Caki2 (cell line): ENCODE results near the gene SLC39A6. TPM values are rescaled to one million over a fixed set of nuclear protein-coding genes. Genes with fewer than 3 reads are reported as not detected.
A peak's percentile ranks its signal among the peaks of the same experiment; 100 is the strongest.
"Not testable (repeated sequence)": the region's sequence is repeated elsewhere in the genome, so short reads cannot be mapped to it uniquely, and the experiment has no call there.

Experiments
- DNase-seq: peaks from one replicate; pipeline ENCODE4 v3.0.0-alpha.2; 2015; ENCODE audit warnings: low read depth
- in situ Hi-C: cut with HindIII; loops from 2 replicates; pipeline ENCODE4 v1.10.0; 2016; ENCODE audit warnings: low sequenced_read_pairs, low pct_unique_long_range_greater_than_20kb, mixed read lengths
- total RNA-seq: library from RNA; depleted of rRNA; stranded (reverse); fragments of >200 nt; shearing (Covaris generic); gene quantifications from 2 replicates; pipeline ENCODE4 v1.2.3, GENCODE V29; 2014; ENCODE audit warnings: low replicate concordance; rRNA removed

Gene SLC39A6
- 36.7 and 37.0 TPM in 2 replicates for total RNA-seq

GRCh38 chr18:36129300-36130038 lies at the start of gene SLC39A6, which contains the start of gene ELP2:
Gene SLC39A6, minus strand, starts transcription at chr18:36129340. Its CDS starts 2,333 bp downstream, at chr18:36127007.
Gene ELP2, plus strand, starts transcription at chr18:36129899. Its CDS starts 35 bp downstream, at chr18:36129934.
- DNase-seq, result peak; percentile 88
- in situ Hi-C loops, result no loop called here

- in situ Hi-C loops, result no loop called here
- DNase-seq, result no peak
Observed at GRCh38 chr18:36177913-36178312, 48.8 kb upstream of the SLC39A6 start.

GRCh38 chr18:36176711-36177110 lies 47.6 kb upstream of the SLC39A6 start:
- in situ Hi-C loops, result no loop called here
- DNase-seq, result no peak

- in situ Hi-C loops, result no loop called here
- no peak for DNase-seq
Observed at GRCh38 chr18:36176177-36176584, 47.0 kb upstream of the SLC39A6 start.

- DNase-seq, result no peak
- in situ Hi-C loops, result no loop called here
Observed at GRCh38 chr18:36175481-36175880, 46.3 kb upstream of the SLC39A6 start.

GRCh38 chr18:36169938-36170337 lies 40.8 kb upstream of the SLC39A6 start:
- in situ Hi-C loops, result no loop called here

GRCh38 chr18:36168296-36168695 lies 39.2 kb upstream of the SLC39A6 start:
- in situ Hi-C loops, DNase-seq: not testable (repeated sequence)

More at GRCh38 chr18:36169938-36170337, 40.8 kb upstream of the SLC39A6 start:
- DNase-seq, result no peak

GRCh38 chr18:36167692-36168218 lies 38.6 kb upstream of the SLC39A6 start:
- in situ Hi-C loops, result no loop called here
- no peak for DNase-seq

- no peak for DNase-seq
- in situ Hi-C loops, result no loop called here
Observed at GRCh38 chr18:36162981-36163380, 33.8 kb upstream of the SLC39A6 start.

GRCh38 chr18:36160959-36161371 lies 31.8 kb upstream of the SLC39A6 start:
- DNase-seq, result no peak
- in situ Hi-C loops, result no loop called here

GRCh38 chr18:36158266-36158867 lies 29.2 kb upstream of the SLC39A6 start:
- DNase-seq, result peak; percentile 20
- in situ Hi-C loops, result no loop called here

GRCh38 chr18:36157441-36157840 lies 28.3 kb upstream of the SLC39A6 start:
- in situ Hi-C loops, result no loop called here
- no peak for DNase-seq

- no peak for DNase-seq
- in situ Hi-C loops, result no loop called here
Observed at GRCh38 chr18:36155851-36156757, 27.0 kb upstream of the SLC39A6 start.

GRCh38 chr18:36153771-36154170 lies 24.6 kb upstream of the SLC39A6 start:
- in situ Hi-C loops, result no loop called here
- DNase-seq, result no peak

- in situ Hi-C loops, result no loop called here
- peak; percentile 81 for DNase-seq
Observed at GRCh38 chr18:36153203-36153602, 24.1 kb upstream of the SLC39A6 start.

GRCh38 chr18:36152781-36153180 lies 23.6 kb upstream of the SLC39A6 start:
- DNase-seq, result no peak

GRCh38 chr18:36149514-36150289 lies 20.6 kb upstream of the SLC39A6 start:
- DNase-seq, result no peak

More at GRCh38 chr18:36152781-36153180, 23.6 kb upstream of the SLC39A6 start:
- in situ Hi-C loops, result no loop called here

GRCh38 chr18:36143391-36143790 lies 14.3 kb upstream of the SLC39A6 start:
- in situ Hi-C loops, result no loop called here

More at GRCh38 chr18:36149514-36150289, 20.6 kb upstream of the SLC39A6 start:
- in situ Hi-C loops, result no loop called here

More at GRCh38 chr18:36143391-36143790, 14.3 kb upstream of the SLC39A6 start:
- no peak for DNase-seq
